Panc1 (cell line): ENCODE data around the gene FAAP20.

ENCODE experiments used
- POLR2AphosphoS5 ChIP-seq: IDR thresholded peaks from 2 replicates; pipeline ENCODE4 v1.6.1; 2012; ENCODE audit warnings: mild to moderate bottlenecking, low read depth, low read length, moderate library complexity
- SIN3A ChIP-seq: IDR thresholded peaks from 2 replicates; pipeline ENCODE4 v1.6.1; 2012; ENCODE audit warnings: low read depth, mild to moderate bottlenecking, low read length, moderate library complexity, borderline replicate concordance; ENCODE audit not compliant: insufficient read depth
- TCF7L2 ChIP-seq: IDR thresholded peaks from 2 replicates; pipeline ENCODE4 v1.6.1; 2011; ENCODE audit warnings: mild to moderate bottlenecking, low read depth, low read length, inconsistent platforms
- TF ChIP-seq, protein P1 (sequence below): fragments of 450-650 bp; IDR thresholded peaks from 2 replicates; pipeline ENCODE4 v1.5.1; 2017; ENCODE audit warnings: mild to moderate bottlenecking
- TF ChIP-seq, protein P2 (sequence below), 2 experiments: IDR thresholded peaks; 2 replicates each; pipeline ENCODE4 v1.6.1; 2011 to 2012; ENCODE audit warnings: low read depth in 2 of 2, control low read depth in 1 of 2, low read length in 1 of 2, mild to moderate bottlenecking in 1 of 2, moderate library complexity in 1 of 2; ENCODE audit not compliant: insufficient read depth in 1 of 2

DNA sequence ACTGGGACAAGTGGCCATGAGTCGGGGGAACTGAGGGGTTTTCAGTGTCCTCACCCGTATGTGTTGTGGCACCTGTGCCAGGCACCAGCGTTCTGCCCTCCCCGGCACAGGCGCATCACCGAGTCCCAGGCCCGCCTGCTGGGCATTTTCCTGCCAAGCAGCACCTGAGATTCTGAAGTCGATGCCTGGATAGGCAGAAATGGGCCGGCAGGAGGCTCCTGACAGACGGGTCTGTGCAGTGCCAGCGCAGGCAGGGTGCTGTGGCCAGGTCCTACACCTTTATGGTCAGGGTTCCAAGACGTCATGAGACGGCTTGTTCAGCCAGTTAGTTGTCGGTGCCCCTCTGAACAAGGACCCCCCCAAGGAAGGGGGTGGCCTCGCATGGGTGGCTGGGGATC, 10.6 kb downstream of the FAAP20 start:
- TF ChIP-seq, protein P1, sequence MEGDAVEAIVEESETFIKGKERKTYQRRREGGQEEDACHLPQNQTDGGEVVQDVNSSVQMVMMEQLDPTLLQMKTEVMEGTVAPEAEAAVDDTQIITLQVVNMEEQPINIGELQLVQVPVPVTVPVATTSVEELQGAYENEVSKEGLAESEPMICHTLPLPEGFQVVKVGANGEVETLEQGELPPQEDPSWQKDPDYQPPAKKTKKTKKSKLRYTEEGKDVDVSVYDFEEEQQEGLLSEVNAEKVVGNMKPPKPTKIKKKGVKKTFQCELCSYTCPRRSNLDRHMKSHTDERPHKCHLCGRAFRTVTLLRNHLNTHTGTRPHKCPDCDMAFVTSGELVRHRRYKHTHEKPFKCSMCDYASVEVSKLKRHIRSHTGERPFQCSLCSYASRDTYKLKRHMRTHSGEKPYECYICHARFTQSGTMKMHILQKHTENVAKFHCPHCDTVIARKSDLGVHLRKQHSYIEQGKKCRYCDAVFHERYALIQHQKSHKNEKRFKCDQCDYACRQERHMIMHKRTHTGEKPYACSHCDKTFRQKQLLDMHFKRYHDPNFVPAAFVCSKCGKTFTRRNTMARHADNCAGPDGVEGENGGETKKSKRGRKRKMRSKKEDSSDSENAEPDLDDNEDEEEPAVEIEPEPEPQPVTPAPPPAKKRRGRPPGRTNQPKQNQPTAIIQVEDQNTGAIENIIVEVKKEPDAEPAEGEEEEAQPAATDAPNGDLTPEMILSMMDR: no peak
- TF ChIP-seq, protein P2, sequence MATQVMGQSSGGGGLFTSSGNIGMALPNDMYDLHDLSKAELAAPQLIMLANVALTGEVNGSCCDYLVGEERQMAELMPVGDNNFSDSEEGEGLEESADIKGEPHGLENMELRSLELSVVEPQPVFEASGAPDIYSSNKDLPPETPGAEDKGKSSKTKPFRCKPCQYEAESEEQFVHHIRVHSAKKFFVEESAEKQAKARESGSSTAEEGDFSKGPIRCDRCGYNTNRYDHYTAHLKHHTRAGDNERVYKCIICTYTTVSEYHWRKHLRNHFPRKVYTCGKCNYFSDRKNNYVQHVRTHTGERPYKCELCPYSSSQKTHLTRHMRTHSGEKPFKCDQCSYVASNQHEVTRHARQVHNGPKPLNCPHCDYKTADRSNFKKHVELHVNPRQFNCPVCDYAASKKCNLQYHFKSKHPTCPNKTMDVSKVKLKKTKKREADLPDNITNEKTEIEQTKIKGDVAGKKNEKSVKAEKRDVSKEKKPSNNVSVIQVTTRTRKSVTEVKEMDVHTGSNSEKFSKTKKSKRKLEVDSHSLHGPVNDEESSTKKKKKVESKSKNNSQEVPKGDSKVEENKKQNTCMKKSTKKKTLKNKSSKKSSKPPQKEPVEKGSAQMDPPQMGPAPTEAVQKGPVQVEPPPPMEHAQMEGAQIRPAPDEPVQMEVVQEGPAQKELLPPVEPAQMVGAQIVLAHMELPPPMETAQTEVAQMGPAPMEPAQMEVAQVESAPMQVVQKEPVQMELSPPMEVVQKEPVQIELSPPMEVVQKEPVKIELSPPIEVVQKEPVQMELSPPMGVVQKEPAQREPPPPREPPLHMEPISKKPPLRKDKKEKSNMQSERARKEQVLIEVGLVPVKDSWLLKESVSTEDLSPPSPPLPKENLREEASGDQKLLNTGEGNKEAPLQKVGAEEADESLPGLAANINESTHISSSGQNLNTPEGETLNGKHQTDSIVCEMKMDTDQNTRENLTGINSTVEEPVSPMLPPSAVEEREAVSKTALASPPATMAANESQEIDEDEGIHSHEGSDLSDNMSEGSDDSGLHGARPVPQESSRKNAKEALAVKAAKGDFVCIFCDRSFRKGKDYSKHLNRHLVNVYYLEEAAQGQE (IDR thresholded peaks at IDR 0.05; ENCODE audit: insufficient read depth in 1 of 2, low read depth in 2 of 2, low read length in 1 of 2): no peak
- no peak for TF ChIP-seq TCF7L2
- no peak for TF ChIP-seq SIN3A
- TF ChIP-seq POLR2AphosphoS5: no peak
